ENCODE results near the gene KIF5A.

KIF5A gene

GRCh38 chr12:57584050-57584449 lies 34.2 kb downstream of the KIF5A start:
- Histone ChIP-seq H2AFZ (ENCODE audit: low read depth, low read length, severe bottlenecking) (no peak overlapping the region), H3K27ac (ENCODE audit: low read depth, low read length) (no peak overlapping the region), H3K27me3 (ENCODE audit: low read length) (no peaks in the 10 kb centered on the region), H3K9me2 (replicated peaks; ENCODE audit: insufficient read depth, low read length) (no peaks in the 10 kb centered on the region), H3K4me3 (ENCODE audit: insufficient read depth, low read length, poor library complexity, severe bottlenecking) (no peak overlapping the region), H3K79me2 (ENCODE audit: insufficient read depth, low read length) (no peaks in the 10 kb centered on the region), H4K20me1 (ENCODE audit: low read depth, low read length) (no peaks in the 10 kb centered on the region), H3F3A (ENCODE audit: insufficient read depth) (no peaks in the 10 kb centered on the region), H3K4me2 (ENCODE audit: low read depth, low read length, poor library complexity, severe bottlenecking) (no peak overlapping the region), H3K9ac (ENCODE audit: low read length) (no peak overlapping the region), H3K36me3 (ENCODE audit: low read length) (no peaks in the 10 kb centered on the region), H3K9me3 (ENCODE audit: insufficient read depth, low read length) (no peaks in the 10 kb centered on the region)
- TF ChIP-seq CTCF (IDR thresholded peaks at IDR 0.05; ENCODE audit: insufficient read depth, low read length, poor library complexity, severe bottlenecking) (no peak), EZH2phosphoT487 (conservative IDR thresholded peaks at IDR 0.05; ENCODE audit: low read length) (no peak)

- Histone ChIP-seq H3K4me2 (ENCODE audit: low read depth, low read length, poor library complexity, severe bottlenecking) (no peak overlapping the region), H2AFZ (ENCODE audit: low read depth, low read length, severe bottlenecking) (no peak overlapping the region), H3K27me3 (ENCODE audit: low read length) (no peaks in the 10 kb centered on the region), H3K9ac (ENCODE audit: low read length) (no peak overlapping the region), H3K4me3 (ENCODE audit: insufficient read depth, low read length, poor library complexity, severe bottlenecking) (no peak overlapping the region), H3K27ac (ENCODE audit: low read depth, low read length) (no peak overlapping the region), H3K79me2 (ENCODE audit: insufficient read depth, low read length) (no peaks in the 10 kb centered on the region), H3K9me2 (replicated peaks; ENCODE audit: insufficient read depth, low read length) (no peaks in the 10 kb centered on the region), H3K36me3 (ENCODE audit: low read length) (no peaks in the 10 kb centered on the region), H3K9me3 (ENCODE audit: insufficient read depth, low read length) (no peaks in the 10 kb centered on the region), H3F3A (ENCODE audit: insufficient read depth) (no peaks in the 10 kb centered on the region), H4K20me1 (ENCODE audit: low read depth, low read length) (no peaks in the 10 kb centered on the region)
- no peak for TF ChIP-seq CTCF (IDR thresholded peaks at IDR 0.05; ENCODE audit: insufficient read depth, low read length, poor library complexity, severe bottlenecking)
- no peak for TF ChIP-seq EZH2phosphoT487 (conservative IDR thresholded peaks at IDR 0.05; ENCODE audit: low read length)
These were observed 34.8 kb downstream of the KIF5A start for GRCh38 chr12:57584690-57585089.

- TF ChIP-seq CTCF (IDR thresholded peaks at IDR 0.05; ENCODE audit: insufficient read depth, low read length, poor library complexity, severe bottlenecking) (no peak), EZH2phosphoT487 (conservative IDR thresholded peaks at IDR 0.05; ENCODE audit: low read length) (no peak)
- Histone ChIP-seq H3K9ac (ENCODE audit: low read length) (no peak overlapping the region), H3F3A (ENCODE audit: insufficient read depth) (no peaks in the 10 kb centered on the region), H3K79me2 (ENCODE audit: insufficient read depth, low read length) (no peaks in the 10 kb centered on the region), H3K9me2 (replicated peaks; ENCODE audit: insufficient read depth, low read length) (no peaks in the 10 kb centered on the region), H3K27me3 (ENCODE audit: low read length) (no peaks in the 10 kb centered on the region), H3K36me3 (ENCODE audit: low read length) (no peaks in the 10 kb centered on the region), H3K4me3 (ENCODE audit: insufficient read depth, low read length, poor library complexity, severe bottlenecking) (no peak overlapping the region), H2AFZ (ENCODE audit: low read depth, low read length, severe bottlenecking) (no peak overlapping the region), H3K27ac (ENCODE audit: low read depth, low read length) (no peak overlapping the region), H3K4me2 (ENCODE audit: low read depth, low read length, poor library complexity, severe bottlenecking) (no peak overlapping the region), H4K20me1 (ENCODE audit: low read depth, low read length) (no peaks in the 10 kb centered on the region), H3K9me3 (ENCODE audit: insufficient read depth, low read length) (no peaks in the 10 kb centered on the region)
These were observed 35.3 kb downstream of the KIF5A start for GRCh38 chr12:57585156-57585555.

All from SU-DHL-6 (cell line).